GM18502 (cell line): ENCODE results near the gene CARD8.

ENCODE experiments used
- ATAC-seq: cut with Tn5 transposase; IDR thresholded peaks from one replicate; pipeline ENCODE4 v1.9.1; 2021; ENCODE audit warnings: mild to moderate bottlenecking; ENCODE audit not compliant: unreplicated experiment, poor library complexity

Gene CARD8

DNA sequence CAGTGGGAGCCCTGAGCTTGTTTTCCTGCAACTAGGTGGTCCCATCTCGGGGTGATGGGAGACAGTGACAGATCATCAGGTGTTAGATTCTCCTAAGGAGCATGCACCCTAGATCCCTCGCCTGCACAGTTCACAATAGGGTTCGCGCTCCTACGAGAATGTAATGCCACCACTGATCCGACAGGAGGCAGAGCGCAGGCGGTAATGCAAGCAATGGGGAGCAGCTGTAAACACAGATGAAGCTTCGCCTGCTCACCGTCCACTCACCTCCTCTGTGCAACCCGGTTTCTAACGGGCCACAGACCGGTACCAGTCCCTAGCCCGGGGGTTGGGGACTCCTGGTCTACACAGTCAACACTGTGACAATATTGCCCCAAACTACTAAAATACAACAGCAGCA lies 38.8 kb downstream of the CARD8 start:
- ATAC-seq = no peak

DNA sequence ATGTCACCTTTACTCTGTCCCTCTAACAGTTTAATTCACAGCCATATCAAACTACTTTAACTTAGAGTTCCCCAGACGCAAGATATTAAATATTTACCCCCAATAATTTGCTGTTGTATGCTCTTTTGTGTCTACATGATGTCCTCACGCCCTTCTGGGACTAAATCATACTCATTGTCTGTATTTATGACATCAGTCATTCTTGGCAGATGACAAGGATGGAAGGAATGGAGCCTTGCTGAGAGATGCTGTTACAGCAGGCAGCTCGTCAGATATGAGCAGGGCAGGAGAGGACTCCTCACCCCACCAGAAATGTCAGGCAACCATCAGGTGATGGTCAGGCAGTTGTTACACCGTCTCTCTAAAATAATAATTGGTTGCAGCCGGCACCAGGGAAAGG lies 41.8 kb downstream of the CARD8 start:
- no peak for ATAC-seq

DNA sequence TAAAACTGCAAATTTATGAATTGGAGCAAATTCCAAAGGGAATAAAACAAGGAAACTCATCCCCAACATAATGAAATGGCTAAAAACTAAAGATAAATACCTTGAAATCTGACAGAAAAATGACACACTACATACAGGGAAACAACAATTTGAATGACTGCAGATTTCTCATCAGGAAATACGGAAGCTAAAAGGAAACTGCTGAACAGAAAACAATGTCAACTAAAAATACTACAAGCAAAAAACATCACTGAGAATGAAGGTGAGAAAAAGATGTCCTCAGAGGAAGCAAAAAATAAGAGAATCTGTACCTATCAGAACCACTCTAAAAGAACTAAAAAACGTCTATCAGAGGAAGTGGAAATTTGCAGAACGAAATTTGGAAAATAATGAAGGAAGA lies 45.7 kb downstream of the CARD8 start:
- no peak for ATAC-seq

DNA sequence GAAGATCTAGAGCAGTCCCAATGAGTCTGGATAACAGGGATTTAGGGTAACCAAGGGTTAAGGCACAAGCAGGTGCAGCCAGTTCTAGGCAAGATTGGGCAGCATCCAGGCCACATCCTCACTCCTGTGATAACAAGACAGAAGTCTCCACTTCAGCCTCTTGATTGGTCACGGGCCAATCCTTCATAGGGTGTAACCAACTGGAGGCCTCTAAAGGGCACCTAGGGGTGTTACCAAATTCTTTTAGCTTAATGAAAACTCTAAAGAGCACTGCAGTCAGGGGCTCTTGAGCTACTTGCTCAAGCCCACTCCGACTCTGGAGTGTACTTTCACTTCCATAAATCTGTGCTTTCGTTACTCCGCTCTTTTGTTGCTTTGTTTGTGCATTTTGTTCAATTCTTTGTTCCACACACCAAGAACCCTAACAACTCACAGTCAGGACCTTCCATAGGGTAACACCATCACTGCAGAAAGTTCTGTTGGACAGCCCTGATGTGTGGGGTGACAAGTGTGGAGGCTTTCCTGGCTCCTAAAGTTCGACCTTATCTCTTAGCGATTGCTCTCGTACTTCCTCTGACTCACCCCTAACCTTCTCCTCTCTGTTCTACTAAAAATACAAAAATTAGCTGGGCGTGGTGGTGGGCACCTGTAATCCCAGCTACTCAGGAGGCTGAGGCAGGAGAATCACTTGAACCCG lies 49.2 kb downstream of the CARD8 start:
- no peak for ATAC-seq

DNA sequence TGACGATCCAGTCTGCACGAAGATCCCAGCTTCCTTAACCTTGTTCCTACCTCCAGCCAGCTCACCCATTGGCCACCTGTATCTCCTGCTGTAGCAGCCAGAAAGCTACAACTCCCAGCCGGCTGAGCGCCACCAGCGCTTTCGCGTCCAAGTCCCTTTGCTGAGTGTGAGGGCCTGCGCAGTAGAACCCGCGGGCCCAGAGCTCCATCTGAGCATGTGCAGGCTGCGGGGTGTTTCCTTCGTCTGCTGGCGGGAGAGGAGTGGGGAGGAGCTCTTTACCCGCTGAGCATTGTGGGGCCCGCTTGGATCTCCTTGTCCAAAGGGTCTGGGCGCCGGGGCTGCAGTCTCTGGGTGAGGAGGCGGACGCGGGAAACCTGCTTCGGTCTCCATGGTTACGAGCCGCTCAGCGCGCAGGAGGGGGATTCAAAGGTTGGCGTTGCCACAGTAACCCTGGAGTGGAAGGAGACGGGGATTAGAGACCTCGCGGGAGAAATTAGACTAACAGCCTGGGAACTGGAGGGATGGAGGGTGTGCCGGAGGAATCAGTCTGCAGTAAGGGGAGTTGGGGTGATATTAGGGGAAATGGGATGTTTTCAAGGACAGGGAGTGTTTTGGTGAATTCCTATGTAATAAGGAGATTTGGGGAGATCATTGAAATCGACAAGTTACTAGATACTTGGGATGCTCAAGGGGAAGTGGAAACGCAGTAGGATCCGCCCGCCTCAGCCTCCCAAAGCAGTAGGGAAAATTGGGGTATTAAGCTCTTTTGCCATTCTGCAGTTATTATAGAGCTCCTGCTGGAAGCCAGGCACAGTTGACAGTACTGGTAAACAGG lies 51.7 kb downstream of the CARD8 start:
- ATAC-seq = peak; percentile 93

DNA sequence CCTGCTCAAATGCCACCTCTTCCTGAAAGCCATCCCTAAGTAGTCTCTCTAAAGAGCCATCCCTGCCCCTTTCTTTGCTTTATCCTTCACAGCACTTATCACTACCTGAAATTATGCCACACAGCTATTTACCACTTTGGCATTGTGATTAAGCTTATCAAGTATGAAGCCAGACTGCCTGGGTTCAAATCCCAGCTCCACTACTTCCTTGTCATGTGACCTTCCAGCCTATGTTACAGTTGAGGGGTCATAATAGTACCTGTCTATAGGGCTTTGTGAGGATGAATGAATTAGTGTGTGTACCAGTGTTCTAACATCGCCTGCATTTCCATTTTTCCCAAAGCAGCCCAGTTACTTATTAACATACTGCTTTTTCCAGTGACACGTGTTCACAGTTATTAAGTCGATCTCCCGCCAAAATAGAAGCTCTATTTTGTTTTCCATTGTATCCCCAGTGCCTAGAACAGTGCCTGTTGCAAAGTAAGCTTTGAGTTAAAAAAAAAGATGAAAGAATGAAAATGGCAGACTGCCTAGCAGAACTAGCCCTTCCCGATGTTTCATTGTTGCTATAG lies 52.4 kb downstream of the CARD8 start:
- ATAC-seq = no peak

DNA sequence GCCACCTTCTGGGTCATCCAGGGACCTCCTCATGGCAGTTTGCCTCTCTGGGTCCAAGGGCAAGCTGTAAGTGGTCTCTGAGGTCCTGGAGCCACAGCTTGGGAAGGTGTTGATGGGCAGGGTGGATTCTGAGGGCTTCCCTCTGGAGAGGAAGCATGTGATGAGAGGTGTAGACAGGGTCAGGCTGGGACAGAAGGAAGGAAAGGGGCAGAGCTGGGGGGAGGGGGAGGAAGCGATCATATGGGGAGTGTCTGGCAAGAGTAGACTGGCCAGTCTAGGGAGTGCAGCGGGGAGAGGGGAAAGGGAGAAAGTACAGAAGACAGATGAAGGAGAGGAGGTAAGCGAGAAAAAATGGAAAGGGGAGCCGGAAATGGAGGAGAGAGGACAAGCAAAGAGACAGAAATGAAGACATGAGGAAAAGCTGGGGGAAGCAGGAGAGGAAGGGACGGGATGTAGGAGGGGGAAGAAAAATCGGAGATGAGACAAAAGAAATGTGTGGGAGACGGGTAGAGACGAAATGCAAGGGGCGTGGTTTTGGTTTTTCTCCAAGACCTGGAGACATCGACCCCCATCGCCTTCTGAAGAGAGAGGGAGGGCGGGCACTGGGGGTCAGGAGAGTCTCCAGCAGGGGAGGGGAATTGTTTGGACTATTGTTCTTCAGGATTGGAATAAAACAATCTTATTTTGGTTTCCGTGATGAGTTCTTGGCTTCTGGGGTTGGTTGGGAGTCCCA lies 58.6 kb downstream of the CARD8 start:
- no peak for ATAC-seq

DNA sequence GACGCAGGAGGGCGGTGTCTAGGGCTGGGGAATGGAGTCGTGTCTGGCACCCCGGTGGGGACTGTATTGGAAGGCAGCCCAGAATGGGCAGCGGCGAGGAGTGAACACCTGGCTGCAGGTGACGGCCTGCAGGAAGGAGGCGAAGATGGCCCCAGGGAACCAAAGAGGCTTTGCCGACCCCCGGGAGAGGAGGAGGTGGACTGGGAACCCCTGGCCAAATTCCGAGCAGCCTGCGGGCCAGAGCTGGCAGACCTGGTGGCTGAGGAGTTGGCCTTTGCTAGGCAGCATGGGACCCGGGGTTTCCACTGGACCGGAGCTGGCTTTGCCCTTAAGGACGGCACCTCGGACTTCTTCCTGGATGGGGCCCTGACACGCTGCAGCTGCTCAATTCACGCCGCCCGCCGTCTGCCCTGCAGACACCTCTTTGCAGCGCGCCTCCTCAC lies 59.4 kb downstream of the CARD8 start:
- no peak for ATAC-seq

DNA sequence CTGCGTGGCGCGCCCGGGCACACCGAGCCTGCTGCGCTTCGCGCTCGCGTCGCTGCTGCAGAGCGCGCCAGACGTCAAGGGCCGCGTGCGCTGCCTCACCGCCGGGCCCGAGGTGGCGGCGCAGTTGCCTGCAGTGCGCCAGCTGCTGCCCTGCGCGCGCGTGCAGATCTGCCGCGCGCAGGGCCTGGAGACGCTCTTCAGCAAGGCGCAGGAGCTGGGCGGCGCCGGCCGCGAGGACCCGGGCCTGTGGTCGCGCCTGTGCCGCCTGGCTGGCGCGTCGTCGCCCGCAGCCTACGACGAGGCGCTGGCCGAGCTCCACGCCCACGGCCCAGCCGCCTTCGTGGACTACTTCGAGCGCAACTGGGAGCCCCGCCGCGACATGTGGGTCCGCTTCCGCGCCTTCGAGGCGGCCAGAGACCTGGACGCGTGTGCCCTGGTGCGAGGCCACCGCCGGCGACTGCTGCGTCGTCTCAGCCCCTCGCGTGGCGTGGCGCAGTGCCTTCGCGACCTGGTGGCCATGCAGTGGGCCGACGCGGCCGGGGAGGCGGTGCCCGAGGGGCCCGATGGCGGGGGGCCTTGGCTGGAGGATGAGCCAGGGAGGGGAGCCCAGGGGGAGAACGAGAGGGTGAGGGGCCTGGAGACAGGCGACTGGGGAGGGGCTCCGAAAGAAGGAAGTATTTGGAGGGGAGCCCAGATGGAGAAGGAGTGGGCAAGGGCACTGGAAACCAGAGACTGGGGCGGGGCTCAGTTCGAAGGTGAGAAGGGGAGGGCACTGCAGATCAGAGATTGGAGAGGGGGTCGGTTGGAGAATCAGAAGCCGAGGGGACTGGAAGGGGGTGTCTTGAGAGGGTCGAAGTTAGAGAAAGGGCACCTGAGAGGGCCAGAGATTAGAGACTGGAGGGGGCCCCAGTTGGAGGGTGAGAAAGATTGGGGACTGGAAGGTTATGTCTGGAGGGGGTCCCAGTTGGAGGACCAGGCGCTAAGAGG lies 60.6 kb downstream of the CARD8 start:
- ATAC-seq = no peak

DNA sequence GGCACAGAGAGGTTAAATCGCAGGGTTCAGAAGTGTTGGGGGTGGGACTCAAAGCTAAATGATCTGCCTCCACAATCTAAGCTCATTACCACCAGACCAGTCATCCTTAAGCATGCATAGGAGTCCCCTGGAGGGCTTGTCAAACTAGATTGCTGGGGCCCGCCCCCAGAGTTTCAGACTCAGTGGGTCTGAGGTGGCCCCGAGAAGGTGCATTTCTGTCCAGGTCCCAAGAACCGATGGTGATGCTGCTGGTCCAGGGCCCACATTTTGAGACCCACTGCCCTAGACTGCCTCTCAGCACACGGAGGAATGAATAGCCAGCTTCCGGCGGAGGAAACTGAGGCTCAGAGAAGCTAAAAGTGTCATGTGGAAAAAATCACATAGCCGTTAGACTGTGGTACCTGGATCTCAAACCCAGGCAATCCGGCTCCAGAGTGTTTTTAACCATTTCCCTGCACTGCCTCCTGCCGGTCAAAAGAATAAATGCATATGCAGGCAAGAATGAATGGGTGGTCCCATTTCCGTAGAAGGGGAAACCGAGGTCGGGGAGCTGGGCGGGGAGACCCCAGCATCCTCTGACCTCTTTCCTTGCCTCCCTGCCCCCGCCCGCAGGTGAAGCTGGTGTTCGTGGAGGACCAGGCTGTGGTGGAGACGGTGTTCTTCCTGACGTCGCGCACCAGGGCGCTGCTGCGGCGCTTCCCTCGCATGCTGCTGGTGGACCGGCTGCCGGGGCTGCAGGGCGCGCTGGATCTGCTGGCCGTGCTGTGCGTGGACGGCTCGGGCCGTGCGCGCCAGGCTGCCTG lies 61.5 kb downstream of the CARD8 start:
- ATAC-seq = no peak

DNA sequence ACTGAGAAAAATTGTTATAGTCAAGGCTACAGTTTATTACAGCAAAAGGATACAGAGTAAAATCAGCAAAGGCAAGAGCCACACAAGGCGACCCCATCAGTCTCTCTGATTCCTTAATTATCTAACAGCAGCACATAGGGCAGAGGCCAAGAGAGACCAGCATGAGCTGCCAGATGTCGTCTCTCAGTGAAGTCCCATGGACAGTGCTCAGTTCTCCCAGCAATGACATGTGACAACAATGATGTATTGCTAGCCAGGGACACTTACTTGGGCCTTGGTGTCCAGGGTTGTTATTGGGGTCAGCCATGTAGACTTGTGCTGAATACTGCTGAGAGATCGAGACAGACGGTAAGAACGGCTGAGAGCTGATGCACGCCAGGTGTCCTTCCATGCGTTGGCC lies 63.0 kb downstream of the CARD8 start:
- ATAC-seq = no peak

DNA sequence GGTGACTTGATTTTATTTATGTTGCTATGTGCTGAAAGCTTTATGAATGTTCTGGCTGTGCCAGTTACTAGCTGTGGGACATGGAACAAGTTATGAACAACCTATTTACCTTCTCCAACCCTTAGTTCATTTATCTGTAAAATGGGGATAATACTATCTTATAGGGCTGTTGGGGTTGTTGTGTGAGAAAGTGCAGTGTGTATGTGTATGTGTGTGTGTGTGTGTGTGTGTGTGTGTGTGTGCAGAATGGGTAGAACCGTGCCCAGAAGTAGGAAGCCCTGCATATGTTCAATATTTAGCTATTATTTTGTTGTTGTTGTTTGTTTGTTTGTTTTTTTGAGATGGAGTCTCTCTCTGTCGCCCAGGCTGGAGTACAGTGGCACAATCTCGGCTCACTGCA lies 64.8 kb downstream of the CARD8 start:
- no peak for ATAC-seq

DNA sequence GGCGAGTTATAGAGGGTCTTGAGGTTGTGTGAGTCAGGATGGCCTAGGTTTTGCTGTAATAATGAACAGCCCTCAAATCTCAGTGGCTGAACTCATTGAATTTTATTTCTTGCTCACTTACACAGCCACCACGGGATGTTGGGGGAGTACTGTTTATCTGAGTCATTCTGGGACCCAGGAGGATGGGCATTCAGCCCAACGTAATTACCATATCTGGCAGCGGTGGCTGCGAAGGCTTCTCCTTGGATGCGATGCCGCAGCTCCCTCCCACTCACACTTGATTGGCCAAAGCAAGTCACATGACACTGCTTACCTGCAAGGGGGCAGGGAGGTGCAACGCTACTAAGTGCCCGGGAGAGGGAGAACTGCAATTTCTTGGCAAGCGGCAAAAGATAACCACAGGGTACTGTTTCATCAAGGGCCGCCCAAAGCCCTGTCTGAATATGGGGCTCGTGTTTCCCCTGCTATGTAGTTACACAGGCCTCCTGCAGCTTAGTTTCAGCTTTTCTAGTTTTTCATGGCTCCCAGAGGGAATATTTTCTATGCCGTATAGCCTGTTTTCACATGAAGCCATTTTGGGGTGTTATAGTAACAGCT lies 65.3 kb downstream of the CARD8 start:
- no peak for ATAC-seq

DNA sequence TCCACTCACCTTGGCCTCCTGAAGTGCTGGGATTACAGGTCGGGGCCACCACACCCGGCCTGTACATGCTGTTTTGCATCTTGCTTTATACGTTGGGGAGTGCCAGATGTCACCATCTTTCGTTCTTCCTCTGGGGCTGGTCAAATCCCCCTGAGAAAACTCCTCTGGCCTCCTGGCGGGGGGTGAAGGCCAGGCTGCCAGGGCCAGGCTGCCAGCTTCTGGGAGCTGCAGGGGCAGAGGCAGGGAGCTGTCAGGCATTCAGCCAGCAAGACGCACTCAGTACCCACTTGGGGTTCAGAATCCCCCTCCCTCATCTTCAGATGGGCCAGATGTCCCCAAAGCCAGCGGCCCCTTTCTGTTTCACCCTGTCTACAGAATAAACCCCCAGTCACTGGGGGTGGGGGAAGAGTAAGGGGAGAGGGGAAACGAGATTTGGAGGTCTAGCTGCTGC lies 69.1 kb downstream of the CARD8 start:
- ATAC-seq = no peak

DNA sequence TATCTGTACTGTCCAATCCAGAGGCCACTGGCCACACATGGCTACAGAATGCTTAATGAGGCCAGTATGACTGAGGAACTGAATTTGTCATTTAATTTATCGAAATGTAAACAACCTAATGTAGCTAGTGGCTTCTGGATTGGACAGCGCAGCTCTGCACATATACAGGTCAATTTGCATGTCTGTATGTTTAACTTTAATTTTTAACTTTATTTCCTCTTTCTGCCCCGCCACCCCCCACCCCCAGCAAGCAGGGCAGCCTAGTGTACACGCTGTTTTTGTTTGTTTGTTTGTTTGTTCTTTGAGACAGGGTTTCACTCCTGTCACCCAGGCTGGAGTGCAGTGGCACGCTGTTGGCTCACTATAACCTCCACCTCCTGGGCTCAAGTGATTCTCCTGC lies 69.7 kb downstream of the CARD8 start:
- ATAC-seq = no peak

DNA sequence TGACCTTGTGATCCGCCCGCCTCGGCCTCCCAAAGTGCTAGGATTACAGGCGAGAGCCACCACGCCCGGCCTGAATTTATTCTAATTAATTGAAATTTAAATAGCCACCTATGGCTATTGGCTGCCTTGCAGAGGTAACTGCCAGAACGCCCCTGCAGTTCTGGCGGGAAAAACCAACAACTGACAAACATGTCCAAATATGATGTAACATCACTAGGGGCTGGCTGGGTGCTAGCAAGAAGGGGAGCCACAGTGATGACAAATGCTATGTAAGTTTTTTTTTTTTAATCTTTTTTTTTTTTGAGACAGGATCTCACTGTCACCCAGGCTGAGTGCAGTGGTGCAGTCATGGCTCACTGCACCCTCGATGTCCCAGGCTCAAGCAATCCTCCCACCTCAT lies 72.4 kb downstream of the CARD8 start:
- ATAC-seq = no peak

DNA sequence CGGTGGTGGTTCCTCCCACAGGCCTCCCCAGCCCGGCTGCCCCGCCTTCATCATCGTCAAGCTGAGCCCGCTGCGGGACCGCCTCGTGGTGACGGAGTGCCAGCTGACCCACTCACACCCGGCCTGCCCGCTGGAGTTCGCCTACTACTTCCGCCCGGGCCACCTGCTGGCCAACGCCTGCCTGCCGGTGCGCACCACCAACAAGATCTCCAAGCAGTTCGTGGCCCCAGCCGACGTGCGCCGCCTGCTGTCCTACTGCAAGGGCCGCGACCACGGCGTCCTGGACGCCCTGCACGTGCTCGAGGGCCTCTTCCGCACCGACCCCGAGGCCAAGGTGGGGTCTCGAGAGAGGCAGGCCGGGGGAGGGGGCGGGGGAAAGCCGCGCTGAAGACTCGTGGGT lies 73.3 kb downstream of the CARD8 start:
- ATAC-seq = no peak

DNA sequence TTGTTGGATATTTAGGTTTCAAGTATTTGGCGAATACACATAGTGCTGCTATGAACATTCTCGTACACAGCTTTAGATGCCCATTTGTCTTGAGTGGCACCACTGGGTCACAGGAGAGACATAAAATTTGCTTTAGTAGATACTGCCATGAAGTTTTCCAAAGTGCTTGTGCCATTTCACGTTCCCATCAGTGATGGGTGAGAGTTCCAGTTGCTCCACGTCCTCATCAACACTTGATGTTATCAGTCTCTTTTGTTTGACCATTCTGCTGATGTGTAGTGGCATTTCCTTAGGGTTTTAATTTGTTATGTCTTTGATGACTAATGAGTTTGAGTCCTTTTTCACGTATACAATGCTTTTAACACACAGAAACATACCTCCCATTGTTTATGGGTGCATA lies 74.2 kb downstream of the CARD8 start:
- no peak for ATAC-seq
